HG03064 (cell line): Measurements from ENCODE around the gene USP36.
"Not testable (repeated sequence)": the region's sequence is repeated elsewhere in the genome, so short reads cannot be mapped to it uniquely, and the experiment has no call there.

Experiments used
- ATAC-seq: cut with Tn5 transposase; IDR thresholded peaks from one replicate; pipeline ENCODE4 v1.9.1; 2021; ENCODE audit warnings: low read depth; ENCODE audit not compliant: unreplicated experiment

USP36 gene

DNA sequence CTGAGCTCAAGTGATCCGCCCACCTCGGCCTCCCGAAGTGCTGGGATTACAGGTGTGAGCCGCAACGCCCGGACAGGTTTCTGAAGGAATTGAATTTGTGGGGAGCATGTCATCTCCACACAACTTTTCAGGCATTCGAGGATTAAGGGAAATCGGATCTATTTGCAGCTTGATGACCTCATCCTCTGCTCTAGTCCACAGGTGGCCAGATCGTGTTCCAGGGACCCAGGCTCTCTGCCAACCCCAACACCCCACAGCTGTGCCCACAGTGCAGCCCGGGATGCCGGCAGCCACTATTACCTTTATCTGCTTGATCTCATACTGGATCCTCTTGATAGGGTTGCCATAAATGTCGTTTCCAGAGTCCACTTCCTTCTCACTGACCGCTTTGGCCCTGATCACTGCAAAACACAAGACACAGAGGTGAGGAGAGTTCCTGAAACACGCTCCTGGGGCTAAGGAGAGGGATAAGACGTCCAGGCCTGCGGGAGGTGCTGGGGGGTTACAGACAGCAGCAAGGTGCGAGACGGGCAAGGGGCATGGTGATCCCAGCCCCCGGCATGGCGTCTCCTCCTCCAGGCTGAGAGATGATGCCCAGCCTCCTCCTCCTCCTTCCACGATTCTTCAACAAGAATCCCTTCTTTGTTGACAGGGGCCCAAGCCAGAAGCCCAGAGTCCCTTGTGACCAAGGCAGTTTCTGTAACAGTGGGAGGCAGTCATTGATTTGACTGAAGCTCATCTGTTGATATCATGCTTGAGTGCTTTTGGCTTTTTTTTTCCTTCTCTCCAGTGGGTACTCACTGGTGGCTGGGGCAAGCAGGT is 33.1 kb upstream of the USP36 start:
- no peak for ATAC-seq

DNA sequence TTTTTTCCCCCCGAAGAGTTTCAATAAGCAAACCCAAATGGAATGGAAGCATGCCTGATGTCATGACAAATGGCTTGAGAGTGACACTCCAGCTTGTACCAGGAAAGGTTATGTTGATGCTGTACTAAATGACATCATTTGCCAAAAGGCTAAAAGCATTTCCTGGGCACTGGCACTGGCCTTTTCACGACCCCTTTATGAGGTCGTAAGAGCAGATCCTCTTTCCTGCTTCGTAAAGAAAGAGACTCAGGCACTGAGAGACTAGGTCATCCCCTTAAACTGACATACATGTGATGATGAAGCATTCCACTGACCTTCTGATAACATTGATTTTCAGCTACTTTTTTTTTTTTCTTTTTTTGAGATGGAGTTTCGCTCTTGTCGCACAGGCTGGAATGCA is 31.9 kb upstream of the USP36 start:
- no peak for ATAC-seq

DNA sequence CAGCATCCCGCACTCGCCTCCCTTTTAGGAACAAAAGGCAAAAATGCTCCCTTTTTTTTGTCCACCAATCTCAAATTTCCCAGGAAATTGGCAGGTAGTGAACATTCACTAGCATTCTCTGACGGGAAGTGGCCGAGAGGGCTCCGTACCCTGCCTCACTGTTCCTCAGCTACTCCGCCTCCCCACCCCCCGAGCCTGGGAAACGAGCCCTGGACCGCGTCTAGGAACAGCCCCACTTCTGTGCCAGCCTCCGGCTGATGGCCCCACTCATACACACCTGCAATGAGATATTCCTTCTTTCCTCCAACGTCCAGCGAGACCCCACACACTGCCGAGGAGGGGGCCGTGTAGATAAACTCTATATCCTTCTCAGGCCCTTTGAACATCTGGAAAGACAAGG is 30.0 kb upstream of the USP36 start:
- ATAC-seq, result no peak

DNA sequence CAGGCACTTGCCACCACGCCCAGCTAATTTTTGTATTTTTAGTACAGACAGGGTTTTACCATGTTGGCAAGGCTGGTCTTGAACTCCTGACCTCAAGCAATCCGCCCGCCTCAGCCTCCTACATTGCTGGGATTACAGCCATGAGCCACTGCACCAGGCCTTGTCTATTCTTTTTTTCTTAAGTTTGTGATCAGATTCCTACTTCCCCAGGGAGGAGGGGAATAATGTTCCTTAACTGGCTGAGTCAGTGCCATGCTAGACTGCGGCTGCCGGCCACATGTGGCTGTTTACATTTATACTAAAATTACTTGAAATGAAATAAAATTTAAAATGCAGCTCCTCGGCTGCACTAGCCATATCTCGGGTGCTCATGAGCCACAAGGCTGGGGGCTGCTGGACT is 27.8 kb upstream of the USP36 start:
- ATAC-seq, result no peak

DNA sequence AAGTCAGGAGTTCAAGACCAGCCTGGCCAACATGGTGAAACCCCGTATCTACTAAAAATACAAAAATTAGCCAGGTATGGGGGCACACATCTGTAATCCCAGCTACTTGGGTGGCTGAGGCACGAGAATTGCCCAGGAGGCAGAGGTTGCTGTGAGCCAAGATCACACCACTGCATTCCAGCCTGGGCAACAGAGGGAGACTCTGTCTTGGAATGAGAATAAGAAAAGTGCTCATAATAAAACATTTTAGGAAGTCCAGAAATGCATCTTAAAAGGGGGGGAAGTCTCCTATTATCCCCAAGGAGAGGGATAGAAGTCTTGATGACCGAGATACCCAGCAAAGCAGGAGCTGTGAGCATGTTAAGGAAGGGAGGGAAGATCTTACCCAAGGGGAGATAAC is 26.4 kb upstream of the USP36 start:
- ATAC-seq, result not testable (repeated sequence)

DNA sequence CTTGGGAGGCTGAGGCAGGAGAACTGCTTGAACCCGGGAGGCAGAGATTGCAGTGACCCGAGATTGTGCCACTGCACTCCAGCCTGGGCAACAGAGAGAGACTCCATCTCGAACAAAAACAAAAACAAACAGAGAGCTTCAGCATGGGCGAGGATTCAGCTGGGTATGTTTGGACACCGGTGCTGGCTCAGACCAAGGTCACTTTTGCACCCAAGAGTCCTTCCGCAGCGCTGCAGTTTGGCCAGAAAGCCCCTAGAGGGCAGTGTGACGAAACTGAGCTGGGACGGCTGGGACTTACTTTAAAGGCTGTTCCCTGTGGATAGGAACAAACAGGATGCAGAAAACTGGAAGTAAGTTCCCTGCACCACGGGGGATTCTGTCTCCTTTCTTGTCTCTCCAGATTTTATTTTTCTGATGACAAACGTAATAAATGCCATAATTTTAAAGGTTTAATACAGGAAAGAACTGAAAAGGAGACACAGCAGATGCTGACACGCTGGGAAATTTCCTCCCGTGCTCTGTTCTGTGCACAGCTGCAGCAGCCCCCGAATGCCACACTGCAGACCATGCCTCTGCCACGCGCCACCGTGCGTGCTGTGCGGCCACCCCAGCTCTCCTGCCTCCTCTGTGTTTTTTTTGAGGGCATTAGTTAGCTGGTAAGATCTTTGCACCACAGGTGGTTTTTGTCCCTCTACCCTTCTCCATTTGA is 25.2 kb upstream of the USP36 start:
- no peak for ATAC-seq

DNA sequence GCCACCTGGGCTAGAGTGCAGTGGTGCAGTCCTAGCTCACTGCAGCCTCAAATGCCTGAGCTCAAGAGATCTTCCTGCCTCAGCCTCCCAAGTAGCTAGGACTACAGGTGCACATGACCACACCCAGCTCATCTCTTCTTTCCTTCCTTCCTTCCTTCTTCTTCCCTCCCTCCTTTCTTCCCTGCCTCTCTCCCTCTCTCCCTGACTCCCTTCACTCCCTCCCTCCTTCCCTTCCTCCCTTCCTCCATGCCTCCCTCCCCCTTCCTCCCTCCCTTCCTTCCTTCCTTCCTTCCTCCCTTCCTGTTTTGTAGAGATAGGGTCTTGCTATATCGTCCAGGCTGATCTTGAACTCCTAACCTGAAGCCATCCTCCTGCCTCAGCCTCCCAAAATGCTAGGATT is 23.5 kb upstream of the USP36 start:
- ATAC-seq, result no peak

DNA sequence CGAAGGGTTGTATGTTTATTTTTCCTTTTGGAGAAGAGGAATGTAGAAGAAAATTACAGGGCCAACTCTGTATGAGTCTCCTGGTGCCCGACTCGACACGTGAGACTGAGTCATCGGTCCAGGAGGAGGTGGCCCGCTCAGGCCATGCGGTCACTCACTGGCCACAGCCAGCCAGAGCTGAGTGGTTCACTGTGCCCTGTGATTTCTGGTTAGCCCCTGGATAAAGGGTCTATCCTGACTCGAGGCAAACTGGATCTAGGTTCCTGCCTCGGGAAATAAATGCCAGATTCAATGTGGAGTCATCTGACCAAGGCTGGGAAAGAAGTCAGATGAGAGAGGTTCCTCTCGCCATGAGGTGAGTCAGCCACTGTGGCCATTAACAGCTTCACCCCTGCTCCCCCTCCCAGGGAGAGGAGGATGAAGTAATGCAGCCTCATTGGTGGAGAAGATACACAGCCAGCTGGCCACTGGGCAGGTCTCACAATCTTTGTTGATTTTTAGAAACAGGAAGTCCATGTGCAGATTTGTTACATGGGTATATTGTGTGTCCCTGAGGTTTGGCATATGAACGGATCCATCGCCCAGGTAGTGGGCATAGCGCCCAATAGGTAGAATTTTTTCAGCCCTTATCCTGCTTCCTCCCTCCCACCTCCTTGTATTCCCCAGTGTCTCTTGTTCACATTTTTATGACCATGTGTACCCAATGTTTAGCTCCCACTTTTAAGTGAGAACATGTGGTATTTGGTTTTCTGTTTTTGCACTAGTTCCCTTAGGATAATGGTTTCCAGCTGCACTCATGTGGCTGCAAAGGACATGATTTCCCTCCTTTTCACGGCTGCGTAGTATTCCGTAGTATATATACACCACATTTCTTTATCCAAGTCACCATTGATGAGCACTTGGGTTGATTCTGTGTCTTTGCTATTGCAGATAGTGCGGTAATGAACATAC is 21.7 kb upstream of the USP36 start:
- ATAC-seq, result no peak

DNA sequence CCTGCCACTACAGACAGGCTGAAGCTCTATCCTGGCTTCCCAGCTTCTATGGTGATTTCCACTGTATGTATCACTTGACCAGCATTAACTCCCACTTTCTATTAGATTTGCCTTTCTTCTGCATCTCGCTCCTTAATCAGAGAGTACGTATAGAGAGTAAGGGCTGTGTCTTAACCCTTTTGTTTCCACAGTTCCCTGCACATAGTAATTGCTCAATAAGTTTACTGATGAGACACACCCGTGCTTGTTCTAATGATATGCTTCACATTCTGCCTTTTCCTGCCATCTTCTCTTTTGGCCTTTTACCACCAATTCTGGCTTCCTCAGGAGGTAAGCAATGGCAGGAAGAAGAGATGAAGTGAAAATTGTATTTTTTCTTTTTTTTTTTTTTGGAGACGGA is 20.6 kb upstream of the USP36 start:
- no peak for ATAC-seq

DNA sequence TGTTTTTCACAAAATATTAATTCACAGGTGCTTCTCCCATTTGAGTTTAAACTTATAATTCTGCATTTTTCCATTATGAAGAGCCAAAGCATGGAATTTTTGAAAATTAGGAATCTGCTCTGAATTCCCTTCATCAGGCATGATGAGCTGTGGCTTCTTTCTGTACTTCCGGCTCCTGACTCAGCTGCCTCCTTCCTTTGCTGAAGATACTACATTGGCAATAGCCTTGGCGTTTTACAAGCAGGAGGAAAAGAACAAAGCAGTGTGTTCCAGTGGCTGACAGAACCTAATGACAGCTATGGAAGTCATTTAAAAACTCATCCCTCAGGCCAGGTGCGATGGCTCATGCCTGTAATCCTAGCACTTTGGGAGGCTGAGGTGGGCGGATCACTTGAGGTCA is 18.4 kb upstream of the USP36 start:
- no peak for ATAC-seq

DNA sequence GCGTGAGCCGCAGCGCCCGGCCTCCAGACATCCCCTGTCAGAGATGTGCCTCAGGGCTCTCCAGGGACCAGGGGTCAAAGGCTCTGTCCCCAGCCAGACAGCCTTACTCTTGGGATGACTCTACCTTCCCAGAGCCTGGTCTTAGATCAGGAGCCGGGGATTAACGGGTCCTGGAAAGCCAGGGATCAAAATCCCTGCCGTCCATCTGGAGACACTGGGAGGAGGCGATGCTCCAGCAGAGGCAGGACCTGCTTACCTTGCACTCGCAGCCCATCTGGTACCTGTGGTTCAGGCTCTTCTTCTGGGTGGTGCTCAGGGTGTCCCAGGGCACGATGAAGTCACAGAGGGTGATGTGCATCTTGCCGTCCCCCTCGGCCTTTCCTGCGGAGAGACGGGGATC is 16.7 kb upstream of the USP36 start:
- ATAC-seq, result no peak

DNA sequence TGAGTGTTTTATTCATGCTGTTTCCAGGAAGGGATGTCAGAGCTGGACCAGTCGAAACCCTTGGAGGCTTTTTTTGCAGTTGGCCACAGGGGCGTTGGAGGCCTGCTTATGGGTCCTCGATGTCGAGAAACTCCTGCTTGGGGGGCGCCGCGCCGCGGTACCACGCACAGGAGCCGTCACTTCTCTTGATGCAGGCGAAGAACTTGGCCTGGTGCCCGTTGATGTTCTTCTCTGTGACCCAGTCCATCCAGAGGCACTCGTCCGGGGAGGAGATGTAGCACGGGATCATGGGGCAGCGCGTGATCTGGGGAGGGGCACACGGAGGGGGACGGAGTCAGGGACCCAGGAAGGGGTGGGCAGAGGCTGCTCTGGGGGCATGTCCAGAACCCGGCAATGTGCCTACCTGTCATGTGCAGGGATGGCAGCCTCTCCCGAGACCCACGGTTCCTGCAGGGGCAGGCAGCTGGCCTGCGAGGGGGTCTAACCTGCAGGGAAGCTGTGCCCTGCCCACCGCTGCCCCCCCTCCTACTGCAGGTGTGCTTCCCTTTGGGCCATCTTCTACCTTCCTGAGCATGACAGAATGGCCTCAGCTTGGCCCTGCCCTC is 15.0 kb upstream of the USP36 start:
- no peak for ATAC-seq

DNA sequence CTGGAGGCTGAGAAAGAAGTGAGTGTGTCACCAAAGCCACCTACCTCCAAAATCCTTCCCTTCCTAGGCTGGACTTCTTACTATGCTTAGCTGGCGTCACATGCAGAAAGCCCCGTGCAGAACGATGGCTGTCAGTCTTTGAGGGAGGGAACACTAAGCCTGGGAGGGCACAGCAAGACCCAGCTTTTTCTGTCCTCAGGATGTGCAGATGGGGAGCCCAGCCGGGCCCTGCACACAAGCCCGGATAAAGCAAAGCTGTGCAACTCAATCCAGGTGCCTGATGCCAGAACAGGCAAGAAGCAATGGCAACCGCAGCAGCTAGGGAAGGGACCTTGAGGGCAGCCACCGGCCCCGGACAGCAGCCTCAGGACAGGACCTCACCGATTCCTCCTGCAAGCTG is 13.9 kb upstream of the USP36 start:
- no peak for ATAC-seq

DNA sequence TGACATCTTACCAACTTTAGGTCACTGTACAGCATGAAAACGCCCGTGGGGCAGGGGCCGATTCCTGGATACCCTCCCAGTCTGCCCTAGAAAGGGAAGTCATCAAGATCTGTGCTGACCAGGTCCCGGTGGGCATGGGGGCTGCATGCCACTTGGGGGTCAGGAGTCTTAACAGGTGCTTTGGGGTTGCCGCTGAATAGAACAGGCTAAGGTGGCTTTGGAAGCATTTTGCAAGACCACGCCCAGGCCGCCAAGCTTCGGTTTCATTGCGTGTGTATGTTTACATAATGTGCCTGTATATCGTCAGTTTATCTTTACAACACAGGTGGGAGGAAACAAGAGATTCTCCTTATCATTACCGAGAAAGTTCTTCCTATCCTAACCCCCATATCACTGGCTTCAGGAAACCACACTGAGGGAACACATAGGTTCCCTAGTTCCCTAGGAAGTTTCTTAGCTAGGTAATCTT is 13.3 kb upstream of the USP36 start:
- ATAC-seq, result no peak

DNA sequence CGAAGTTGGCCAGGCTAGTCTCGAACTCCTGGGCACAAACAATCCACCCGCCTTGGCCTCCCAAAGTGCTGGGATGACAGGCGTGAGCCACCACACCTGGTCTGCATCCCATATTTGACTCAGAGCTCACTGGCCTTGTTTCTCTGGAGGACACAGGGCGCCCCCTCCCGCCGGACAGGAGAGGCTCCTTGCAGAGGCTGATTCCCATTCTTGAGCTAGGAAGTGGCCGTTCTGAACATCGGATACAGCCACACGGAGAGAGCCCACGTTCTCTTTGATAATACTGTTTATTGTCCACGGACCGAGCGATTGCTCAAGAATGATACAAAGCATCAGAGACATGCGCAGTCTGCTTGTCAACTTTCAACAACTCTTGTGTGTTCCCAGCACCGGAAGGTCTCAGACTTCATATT is 12.1 kb upstream of the USP36 start:
- ATAC-seq, result no peak

DNA sequence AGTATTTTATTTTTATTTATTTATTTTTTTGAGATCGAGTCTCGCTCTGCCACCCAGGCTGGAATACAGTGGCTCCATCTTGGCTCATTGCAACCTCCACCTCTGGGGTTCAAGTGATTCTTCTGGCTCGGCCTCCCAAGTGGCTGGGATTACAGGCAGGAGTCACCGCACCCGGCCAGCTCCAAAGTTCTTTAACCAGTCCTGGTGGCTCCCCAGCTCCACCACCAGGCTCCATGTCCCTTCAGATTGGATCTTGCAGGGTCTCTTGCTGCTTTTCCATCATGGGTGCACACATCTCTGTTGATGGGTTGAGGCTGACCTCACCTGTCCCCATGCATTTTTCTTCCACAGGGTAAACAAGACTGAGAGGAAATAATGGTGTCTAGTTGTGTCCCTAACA is 8.4 kb upstream of the USP36 start:
- no peak for ATAC-seq

DNA sequence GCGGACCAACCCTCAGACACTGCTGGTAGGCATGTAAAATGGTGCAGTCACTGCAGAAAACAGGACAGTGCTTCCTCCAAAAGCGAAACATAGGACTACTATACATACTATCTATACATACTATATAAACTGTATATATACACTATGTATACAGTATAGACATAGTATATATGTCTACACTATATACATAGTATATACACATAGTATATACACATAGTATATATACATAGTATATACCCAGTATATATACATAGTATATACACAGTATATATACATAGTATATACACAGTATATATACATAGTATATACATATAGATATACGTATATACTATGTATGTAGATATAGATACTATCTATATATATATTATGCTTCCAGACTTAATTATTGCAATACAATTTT is 6.4 kb upstream of the USP36 start:
- ATAC-seq, result no peak

DNA sequence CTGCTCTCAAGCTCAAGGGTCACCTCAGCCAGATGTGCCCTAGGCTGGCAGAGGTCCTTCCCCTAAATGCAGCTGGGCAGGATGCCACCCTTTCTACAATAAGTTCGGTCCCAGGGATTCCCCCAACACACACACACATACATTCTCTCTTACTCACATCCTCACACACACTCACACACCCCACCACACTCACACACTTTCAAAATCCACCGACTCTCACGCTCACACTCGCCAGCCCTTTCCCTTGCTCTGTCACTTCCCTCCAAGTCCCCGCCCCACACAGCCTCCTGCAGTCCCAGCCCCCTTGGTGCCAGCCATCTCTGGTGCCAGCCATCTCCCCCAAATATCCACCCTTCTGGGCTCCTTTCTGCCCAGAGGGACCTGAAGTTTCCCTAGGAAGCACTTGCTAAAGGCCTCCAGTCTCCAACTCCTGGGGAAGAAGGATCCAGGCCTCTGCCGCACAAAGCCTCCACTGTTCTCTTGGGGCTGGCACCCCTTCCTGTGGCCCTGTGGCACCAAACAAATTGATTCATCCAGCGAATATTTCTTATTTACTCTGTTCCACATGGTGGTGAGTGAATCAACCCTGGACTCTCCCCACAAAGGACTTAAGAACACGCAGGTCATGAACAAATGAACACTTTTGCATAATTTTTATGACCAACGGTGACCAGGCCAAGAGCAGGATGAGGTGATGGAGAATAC is 3.8 kb upstream of the USP36 start:
- ATAC-seq, result no peak

DNA sequence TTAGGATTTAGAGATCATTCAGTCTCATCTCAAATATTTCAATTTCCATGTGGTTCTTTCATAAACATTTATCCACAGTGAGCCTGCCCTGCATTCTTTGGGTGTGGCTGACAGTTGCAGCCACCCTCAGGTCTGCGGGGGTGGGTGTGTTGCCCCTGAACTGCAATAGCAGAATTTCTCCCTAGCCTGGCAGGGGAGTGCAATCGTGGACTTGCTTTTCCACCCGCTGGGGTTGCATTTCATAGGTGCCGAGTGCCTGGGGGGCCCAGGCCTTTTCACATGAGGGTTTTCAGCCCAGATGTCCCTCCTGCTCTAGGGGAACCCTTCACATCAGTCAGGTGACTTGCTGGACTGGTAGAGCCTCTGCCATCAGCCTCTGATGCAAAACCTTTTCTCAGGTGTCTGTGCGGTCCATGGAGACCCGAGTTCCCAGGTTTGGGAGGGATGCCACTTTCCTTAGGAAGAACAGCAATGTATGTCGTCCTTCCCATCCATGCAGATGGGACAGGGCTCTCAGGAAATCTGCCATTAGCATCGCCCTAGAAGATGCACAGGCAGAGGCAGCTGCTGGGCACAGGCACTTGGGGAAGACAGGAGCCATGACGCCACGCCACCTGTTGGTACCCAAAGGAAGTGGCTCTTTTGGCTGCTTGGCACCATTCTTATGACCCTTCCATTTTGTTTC is 2.4 kb upstream of the USP36 start:
- ATAC-seq, result no peak

DNA sequence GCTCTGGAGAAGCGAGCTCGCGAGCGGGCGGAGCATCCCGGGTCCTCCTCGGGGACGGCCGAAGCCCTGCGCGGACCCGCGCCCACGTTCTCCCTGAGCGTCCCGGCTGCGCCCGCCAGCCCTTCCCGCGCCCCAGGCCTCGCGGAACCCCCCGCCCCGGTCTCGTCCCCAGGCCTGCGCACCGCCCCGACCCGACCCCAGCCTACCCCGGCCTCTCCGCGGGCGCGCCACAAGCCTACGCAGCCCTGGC is 159 bp downstream of the USP36 start:
- no peak for ATAC-seq
